GM23338 (cell line): ENCODE results near the gene KIF22. TPM values are rescaled to one million over a fixed set of nuclear protein-coding genes. Genes with fewer than 3 reads are reported as not detected.

ENCODE experiments used
- ATAC-seq: fragments of 200-7000 bp; cut with Tn5 transposase; 3 replicates; pipeline ENCODE4 v1.9.1; 2020
- DNase-seq: peaks from one replicate; pipeline ENCODE4 v3.0.0-alpha.2; 2015; ENCODE audit warnings: low spot score
- H2AFZ ChIP-seq: fragments of 200-600 bp; sonication (generic); 2 replicates; pipeline ENCODE4 v1.8.0; 2016; ENCODE audit warnings: antibody characterized with exemption, mild to moderate bottlenecking, moderate library complexity
- H3F3A ChIP-seq: fragments of 200-600 bp; sonication (generic); replicated peaks from 2 replicates; pipeline ENCODE4 v1.8.0; 2017; ENCODE audit warnings: antibody characterized with exemption, mixed run types, low read depth
- H3K27ac ChIP-seq: fragments of 200-600 bp; sonication (generic); 2 replicates; pipeline ENCODE4 v1.6.1; 2016; ENCODE audit warnings: low read depth
- H3K27me3 ChIP-seq: fragments of 200-600 bp; sonication (generic); 2 replicates; pipeline ENCODE4 v1.8.0; 2016; ENCODE audit warnings: mild to moderate bottlenecking, mixed run types, moderate library complexity; ENCODE audit not compliant: insufficient read depth
- H3K36me3 ChIP-seq: fragments of 200-600 bp; sonication (generic); 2 replicates; pipeline ENCODE4 v1.8.0; 2016; ENCODE audit warnings: mild to moderate bottlenecking; ENCODE audit not compliant: insufficient read depth
- H3K4me1 ChIP-seq: fragments of 200-600 bp; sonication (generic); 2 replicates; pipeline ENCODE4 v1.8.0; 2016; ENCODE audit warnings: mild to moderate bottlenecking, moderate library complexity; ENCODE audit not compliant: insufficient read depth
- H3K4me2 ChIP-seq: fragments of 200-600 bp; sonication (generic); 2 replicates; pipeline ENCODE4 v1.7.1; 2017; ENCODE audit warnings: mixed run types
- H3K4me3 ChIP-seq: fragments of 200-600 bp; sonication (generic); 2 replicates; pipeline ENCODE4 v1.6.1; 2016; ENCODE audit warnings: mixed run types
- H3K79me2 ChIP-seq: fragments of 200-600 bp; sonication (generic); replicated peaks from 2 replicates; pipeline ENCODE4 v1.8.0; 2017; ENCODE audit warnings: mild to moderate bottlenecking; ENCODE audit not compliant: insufficient read depth
- H3K9me2 ChIP-seq: fragments of 200-600 bp; sonication (generic); 2 replicates; pipeline ENCODE4 v1.8.0; 2017; ENCODE audit not compliant: insufficient read depth
- H4K20me1 ChIP-seq: fragments of 200-600 bp; sonication (generic); replicated peaks from 2 replicates; pipeline ENCODE4 v1.8.0; 2017; ENCODE audit warnings: mild to moderate bottlenecking; ENCODE audit not compliant: insufficient read depth
- H3K27ac Mint-ChIP-seq: 2 replicates; pipeline ENCODE4 v1.8.0; 2020; ENCODE audit warnings: inconsistent platforms, mild to moderate bottlenecking, moderate library complexity, mixed read lengths
- H3K27me3 Mint-ChIP-seq: 3 replicates; pipeline ENCODE4 v1.8.0; 2022; ENCODE audit warnings: low read depth, mild to moderate bottlenecking, moderate library complexity, mixed read lengths, inconsistent platforms; ENCODE audit not compliant: insufficient read depth, poor library complexity
- H3K36me3 Mint-ChIP-seq: 3 replicates; pipeline ENCODE4 v1.8.0; 2021; ENCODE audit warnings: low read depth, mild to moderate bottlenecking, inconsistent platforms, moderate library complexity, mixed read lengths
- H3K4me1 Mint-ChIP-seq: 3 replicates; pipeline ENCODE4 v1.8.0; 2020; ENCODE audit warnings: mild to moderate bottlenecking, inconsistent platforms, mixed read lengths
- H3K4me3 Mint-ChIP-seq: 3 replicates; pipeline ENCODE4 v1.8.0; 2021; ENCODE audit warnings: moderate library complexity, mild to moderate bottlenecking, inconsistent platforms, mixed read lengths
- H3K9me3 Mint-ChIP-seq: 3 replicates; pipeline ENCODE4 v1.8.0; 2020; ENCODE audit warnings: moderate library complexity, mild to moderate bottlenecking, inconsistent platforms, mixed read lengths
- CREB1 ChIP-seq: fragments of 250-450 bp; sonication (Bioruptor Pico); IDR thresholded peaks from 2 replicates; pipeline ENCODE4 v1.5.0; 2020; ENCODE audit warnings: low read depth, mild to moderate bottlenecking, moderate library complexity
- EZH2 ChIP-seq: fragments of 200-600 bp; sonication (generic); IDR thresholded peaks from one replicate; pipeline ENCODE4 v1.8.0; 2017; ENCODE audit warnings: antibody characterized with exemption, mild to moderate bottlenecking, low read depth; ENCODE audit not compliant: unreplicated experiment
- EZH2phosphoT487 ChIP-seq: fragments of 200-600 bp; sonication (generic); IDR thresholded peaks from one replicate; pipeline ENCODE4 v1.8.1; 2018; ENCODE audit warnings: antibody characterized with exemption; ENCODE audit not compliant: unreplicated experiment
- JUNB ChIP-seq: IDR thresholded peaks from one replicate; pipeline ENCODE4 v1.6.1; 2016; ENCODE audit warnings: antibody characterized with exemption; ENCODE audit not compliant: unreplicated experiment
- NANOG ChIP-seq: IDR thresholded peaks from 2 replicates; pipeline ENCODE4 v1.6.1; 2016; ENCODE audit warnings: antibody characterized with exemption, borderline replicate concordance
- POLR2AphosphoS5 ChIP-seq: IDR thresholded peaks from 2 replicates; pipeline ENCODE4 v1.6.1; 2016; ENCODE audit warnings: antibody characterized with exemption, low read depth
- STAT1 ChIP-seq: IDR thresholded peaks from one replicate; pipeline ENCODE4 v1.6.1; 2016; ENCODE audit warnings: antibody characterized with exemption; ENCODE audit not compliant: unreplicated experiment
- ZNF114 ChIP-seq: fragments of 250-450 bp; sonication (Bioruptor Pico); IDR thresholded peaks from 2 replicates; pipeline ENCODE4 v1.5.0; 2020; ENCODE audit warnings: mild to moderate bottlenecking, moderate library complexity
- ZNF331 ChIP-seq: fragments of 250-450 bp; sonication (Bioruptor Pico); IDR thresholded peaks from 2 replicates; pipeline ENCODE4 v1.5.0; 2020; ENCODE audit warnings: low read depth, mild to moderate bottlenecking, moderate library complexity
- polyA plus RNA-seq: library from polyadenylated mRNA; unstranded; fragments of >200 nt; fragmentation: Nextera tagmentation; extraction: Ambion mirVana; gene quantifications from 2 replicates; pipeline ENCODE4 v1.2.1, GENCODE V29; 2016
- total RNA-seq: library from RNA; depleted of rRNA; stranded (reverse); fragments of >200 nt; shearing (Covaris generic); gene quantifications from 2 replicates; pipeline ENCODE4 v1.2.3, GENCODE V29; 2014
- TF ChIP-seq, protein P1 (sequence below): IDR thresholded peaks from one replicate; pipeline ENCODE4 v1.6.1; 2018; ENCODE audit warnings: antibody characterized with exemption; ENCODE audit not compliant: unreplicated experiment
- TF ChIP-seq, protein P2 (sequence below): fragments of 250-450 bp; sonication (Bioruptor Pico); IDR thresholded peaks from 2 replicates; pipeline ENCODE4 v1.5.0; 2020; ENCODE audit warnings: mild to moderate bottlenecking, moderate library complexity
- TF ChIP-seq, protein P3 (sequence below), 2 experiments: fragments of 200-600 bp in 1 of 2; sonication (generic) in 1 of 2; conservative IDR thresholded peaks; 2 replicates each; pipeline versions ENCODE4 v1.5.1 to v1.6.1; 2016 to 2017; ENCODE audit warnings: antibody characterized with exemption in 2 of 2, low read depth in 2 of 2, mild to moderate bottlenecking in 2 of 2, moderate library complexity in 1 of 2
- TF ChIP-seq, protein P4 (sequence below): IDR thresholded peaks from 2 replicates; pipeline ENCODE4 v1.6.1; 2016; ENCODE audit warnings: antibody characterized with exemption

The KIF22 gene
- total and polyA plus RNA-seq, 2 experiments from 2014 or later: 110 to 192 TPM

DNA sequence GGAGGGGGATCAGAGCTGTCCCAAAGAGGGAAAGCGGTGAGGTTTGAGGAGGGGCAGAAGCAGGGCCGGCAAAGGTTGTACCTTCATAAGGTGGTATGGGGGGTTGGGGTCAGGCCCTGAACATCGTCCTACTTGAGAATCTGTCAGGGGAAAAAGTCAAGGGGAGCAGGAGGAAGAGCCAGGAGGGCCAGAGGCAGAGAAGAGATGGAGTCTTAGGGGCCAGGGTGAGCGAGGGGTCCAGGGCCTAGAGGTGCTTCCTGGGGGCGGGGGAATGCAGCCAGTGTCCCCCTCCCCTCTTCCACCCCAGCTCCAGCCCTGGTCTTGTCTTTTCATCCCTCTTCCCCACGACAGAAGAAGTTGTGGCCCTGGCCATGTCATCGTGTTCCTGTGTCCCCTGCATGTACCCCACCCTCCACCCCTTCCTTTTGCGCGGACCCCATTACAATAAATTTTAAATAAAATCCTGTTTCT lies 20.2 kb downstream of the KIF22 start:
- peaks cover 28% of the 10 kb centered on the region for H3K79me2 ChIP-seq
- Mint-ChIP-seq H3K9me3 (peaks cover 4% of the 10 kb centered on the region), H3K27ac (peak overlapping the region; percentile 75), H3K4me3 (peak overlapping the region; percentile 86), H3K36me3 (peaks cover 31% of the 10 kb centered on the region), H3K27me3 (peaks cover 46% of the 10 kb centered on the region), H3K4me1 (peaks cover 53% of the 10 kb centered on the region)
- H3K4me3 ChIP-seq: peak overlapping the region; percentile 100; the same call in 1 of the 2 replicates
- H4K20me1 ChIP-seq: peaks cover 13% of the 10 kb centered on the region; the same call in 1 of the 2 replicates
- H3K27ac ChIP-seq: peak overlapping the region; percentile 88
- H3K36me3 ChIP-seq: peaks cover 9% of the 10 kb centered on the region; the same call in 1 of the 2 replicates
- peak overlapping the region; percentile 97 for H3K4me2 ChIP-seq
- no peak overlapping the region for H2AFZ ChIP-seq
- DNase-seq (peak; percentile 47), ATAC-seq (no peak)
- H3K27me3 ChIP-seq: no peaks in the 10 kb centered on the region
- H3K4me1 ChIP-seq: peaks cover 57% of the 10 kb centered on the region
- H3F3A ChIP-seq: peaks cover 33% of the 10 kb centered on the region
- no peaks in the 10 kb centered on the region for H3K9me2 ChIP-seq
- TF ChIP-seq, protein P1, sequence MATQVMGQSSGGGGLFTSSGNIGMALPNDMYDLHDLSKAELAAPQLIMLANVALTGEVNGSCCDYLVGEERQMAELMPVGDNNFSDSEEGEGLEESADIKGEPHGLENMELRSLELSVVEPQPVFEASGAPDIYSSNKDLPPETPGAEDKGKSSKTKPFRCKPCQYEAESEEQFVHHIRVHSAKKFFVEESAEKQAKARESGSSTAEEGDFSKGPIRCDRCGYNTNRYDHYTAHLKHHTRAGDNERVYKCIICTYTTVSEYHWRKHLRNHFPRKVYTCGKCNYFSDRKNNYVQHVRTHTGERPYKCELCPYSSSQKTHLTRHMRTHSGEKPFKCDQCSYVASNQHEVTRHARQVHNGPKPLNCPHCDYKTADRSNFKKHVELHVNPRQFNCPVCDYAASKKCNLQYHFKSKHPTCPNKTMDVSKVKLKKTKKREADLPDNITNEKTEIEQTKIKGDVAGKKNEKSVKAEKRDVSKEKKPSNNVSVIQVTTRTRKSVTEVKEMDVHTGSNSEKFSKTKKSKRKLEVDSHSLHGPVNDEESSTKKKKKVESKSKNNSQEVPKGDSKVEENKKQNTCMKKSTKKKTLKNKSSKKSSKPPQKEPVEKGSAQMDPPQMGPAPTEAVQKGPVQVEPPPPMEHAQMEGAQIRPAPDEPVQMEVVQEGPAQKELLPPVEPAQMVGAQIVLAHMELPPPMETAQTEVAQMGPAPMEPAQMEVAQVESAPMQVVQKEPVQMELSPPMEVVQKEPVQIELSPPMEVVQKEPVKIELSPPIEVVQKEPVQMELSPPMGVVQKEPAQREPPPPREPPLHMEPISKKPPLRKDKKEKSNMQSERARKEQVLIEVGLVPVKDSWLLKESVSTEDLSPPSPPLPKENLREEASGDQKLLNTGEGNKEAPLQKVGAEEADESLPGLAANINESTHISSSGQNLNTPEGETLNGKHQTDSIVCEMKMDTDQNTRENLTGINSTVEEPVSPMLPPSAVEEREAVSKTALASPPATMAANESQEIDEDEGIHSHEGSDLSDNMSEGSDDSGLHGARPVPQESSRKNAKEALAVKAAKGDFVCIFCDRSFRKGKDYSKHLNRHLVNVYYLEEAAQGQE: no peak
- no peak for TF ChIP-seq NANOG
- TF ChIP-seq, protein P2, sequence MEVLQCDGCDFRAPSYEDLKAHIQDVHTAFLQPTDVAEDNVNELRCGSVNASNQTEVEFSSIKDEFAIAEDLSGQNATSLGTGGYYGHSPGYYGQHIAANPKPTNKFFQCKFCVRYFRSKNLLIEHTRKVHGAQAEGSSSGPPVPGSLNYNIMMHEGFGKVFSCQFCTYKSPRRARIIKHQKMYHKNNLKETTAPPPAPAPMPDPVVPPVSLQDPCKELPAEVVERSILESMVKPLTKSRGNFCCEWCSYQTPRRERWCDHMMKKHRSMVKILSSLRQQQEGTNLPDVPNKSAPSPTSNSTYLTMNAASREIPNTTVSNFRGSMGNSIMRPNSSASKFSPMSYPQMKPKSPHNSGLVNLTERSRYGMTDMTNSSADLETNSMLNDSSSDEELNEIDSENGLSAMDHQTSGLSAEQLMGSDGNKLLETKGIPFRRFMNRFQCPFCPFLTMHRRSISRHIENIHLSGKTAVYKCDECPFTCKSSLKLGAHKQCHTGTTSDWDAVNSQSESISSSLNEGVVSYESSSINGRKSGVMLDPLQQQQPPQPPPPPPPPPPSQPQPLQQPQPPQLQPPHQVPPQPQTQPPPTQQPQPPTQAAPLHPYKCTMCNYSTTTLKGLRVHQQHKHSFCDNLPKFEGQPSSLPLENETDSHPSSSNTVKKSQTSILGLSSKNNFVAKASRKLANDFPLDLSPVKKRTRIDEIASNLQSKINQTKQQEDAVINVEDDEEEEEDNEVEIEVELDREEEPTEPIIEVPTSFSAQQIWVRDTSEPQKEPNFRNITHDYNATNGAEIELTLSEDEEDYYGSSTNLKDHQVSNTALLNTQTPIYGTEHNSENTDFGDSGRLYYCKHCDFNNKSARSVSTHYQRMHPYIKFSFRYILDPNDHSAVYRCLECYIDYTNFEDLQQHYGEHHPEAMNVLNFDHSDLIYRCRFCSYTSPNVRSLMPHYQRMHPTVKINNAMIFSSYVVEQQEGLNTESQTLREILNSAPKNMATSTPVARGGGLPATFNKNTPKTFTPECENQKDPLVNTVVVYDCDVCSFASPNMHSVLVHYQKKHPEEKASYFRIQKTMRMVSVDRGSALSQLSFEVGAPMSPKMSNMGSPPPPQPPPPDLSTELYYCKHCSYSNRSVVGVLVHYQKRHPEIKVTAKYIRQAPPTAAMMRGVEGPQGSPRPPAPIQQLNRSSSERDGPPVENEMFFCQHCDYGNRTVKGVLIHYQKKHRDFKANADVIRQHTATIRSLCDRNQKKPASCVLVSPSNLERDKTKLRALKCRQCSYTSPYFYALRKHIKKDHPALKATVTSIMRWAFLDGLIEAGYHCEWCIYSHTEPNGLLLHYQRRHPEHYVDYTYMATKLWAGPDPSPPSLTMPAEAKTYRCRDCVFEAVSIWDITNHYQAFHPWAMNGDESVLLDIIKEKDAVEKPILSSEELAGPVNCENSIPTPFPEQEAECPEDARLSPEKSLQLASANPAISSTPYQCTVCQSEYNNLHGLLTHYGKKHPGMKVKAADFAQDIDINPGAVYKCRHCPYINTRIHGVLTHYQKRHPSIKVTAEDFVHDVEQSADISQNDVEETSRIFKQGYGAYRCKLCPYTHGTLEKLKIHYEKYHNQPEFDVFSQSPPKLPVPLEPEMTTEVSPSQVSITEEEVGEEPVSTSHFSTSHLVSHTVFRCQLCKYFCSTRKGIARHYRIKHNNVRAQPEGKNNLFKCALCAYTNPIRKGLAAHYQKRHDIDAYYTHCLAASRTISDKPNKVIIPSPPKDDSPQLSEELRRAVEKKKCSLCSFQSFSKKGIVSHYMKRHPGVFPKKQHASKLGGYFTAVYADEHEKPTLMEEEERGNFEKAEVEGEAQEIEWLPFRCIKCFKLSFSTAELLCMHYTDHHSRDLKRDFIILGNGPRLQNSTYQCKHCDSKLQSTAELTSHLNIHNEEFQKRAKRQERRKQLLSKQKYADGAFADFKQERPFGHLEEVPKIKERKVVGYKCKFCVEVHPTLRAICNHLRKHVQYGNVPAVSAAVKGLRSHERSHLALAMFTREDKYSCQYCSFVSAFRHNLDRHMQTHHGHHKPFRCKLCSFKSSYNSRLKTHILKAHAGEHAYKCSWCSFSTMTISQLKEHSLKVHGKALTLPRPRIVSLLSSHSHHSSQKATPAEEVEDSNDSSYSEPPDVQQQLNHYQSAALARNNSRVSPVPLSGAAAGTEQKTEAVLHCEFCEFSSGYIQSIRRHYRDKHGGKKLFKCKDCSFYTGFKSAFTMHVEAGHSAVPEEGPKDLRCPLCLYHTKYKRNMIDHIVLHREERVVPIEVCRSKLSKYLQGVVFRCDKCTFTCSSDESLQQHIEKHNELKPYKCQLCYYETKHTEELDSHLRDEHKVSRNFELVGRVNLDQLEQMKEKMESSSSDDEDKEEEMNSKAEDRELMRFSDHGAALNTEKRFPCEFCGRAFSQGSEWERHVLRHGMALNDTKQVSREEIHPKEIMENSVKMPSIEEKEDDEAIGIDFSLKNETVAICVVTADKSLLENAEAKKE (CRISPR knock-in tag): no peak
- TF ChIP-seq, protein P3, sequence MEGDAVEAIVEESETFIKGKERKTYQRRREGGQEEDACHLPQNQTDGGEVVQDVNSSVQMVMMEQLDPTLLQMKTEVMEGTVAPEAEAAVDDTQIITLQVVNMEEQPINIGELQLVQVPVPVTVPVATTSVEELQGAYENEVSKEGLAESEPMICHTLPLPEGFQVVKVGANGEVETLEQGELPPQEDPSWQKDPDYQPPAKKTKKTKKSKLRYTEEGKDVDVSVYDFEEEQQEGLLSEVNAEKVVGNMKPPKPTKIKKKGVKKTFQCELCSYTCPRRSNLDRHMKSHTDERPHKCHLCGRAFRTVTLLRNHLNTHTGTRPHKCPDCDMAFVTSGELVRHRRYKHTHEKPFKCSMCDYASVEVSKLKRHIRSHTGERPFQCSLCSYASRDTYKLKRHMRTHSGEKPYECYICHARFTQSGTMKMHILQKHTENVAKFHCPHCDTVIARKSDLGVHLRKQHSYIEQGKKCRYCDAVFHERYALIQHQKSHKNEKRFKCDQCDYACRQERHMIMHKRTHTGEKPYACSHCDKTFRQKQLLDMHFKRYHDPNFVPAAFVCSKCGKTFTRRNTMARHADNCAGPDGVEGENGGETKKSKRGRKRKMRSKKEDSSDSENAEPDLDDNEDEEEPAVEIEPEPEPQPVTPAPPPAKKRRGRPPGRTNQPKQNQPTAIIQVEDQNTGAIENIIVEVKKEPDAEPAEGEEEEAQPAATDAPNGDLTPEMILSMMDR (conservative IDR thresholded peaks at IDR 0.05; ENCODE audit: low read depth in 2 of 2): no peak
- TF ChIP-seq EZH2: no peak
- TF ChIP-seq, protein P4, sequence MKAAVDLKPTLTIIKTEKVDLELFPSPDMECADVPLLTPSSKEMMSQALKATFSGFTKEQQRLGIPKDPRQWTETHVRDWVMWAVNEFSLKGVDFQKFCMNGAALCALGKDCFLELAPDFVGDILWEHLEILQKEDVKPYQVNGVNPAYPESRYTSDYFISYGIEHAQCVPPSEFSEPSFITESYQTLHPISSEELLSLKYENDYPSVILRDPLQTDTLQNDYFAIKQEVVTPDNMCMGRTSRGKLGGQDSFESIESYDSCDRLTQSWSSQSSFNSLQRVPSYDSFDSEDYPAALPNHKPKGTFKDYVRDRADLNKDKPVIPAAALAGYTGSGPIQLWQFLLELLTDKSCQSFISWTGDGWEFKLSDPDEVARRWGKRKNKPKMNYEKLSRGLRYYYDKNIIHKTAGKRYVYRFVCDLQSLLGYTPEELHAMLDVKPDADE: no peak
- TF ChIP-seq STAT1: no peak
- no peak for TF ChIP-seq EZH2phosphoT487
- no peak for TF ChIP-seq ZNF331
- TF ChIP-seq JUNB: no peak
- TF ChIP-seq POLR2AphosphoS5: no peak
- no peak for TF ChIP-seq ZNF114 (CRISPR knock-in tag)
- no peak for TF ChIP-seq CREB1 (CRISPR knock-in tag)
